ENCODE data around the gene HMG20B.
A peak's percentile ranks its signal among the peaks of the same experiment; 100 is the strongest.

HMG20B gene

DNA sequence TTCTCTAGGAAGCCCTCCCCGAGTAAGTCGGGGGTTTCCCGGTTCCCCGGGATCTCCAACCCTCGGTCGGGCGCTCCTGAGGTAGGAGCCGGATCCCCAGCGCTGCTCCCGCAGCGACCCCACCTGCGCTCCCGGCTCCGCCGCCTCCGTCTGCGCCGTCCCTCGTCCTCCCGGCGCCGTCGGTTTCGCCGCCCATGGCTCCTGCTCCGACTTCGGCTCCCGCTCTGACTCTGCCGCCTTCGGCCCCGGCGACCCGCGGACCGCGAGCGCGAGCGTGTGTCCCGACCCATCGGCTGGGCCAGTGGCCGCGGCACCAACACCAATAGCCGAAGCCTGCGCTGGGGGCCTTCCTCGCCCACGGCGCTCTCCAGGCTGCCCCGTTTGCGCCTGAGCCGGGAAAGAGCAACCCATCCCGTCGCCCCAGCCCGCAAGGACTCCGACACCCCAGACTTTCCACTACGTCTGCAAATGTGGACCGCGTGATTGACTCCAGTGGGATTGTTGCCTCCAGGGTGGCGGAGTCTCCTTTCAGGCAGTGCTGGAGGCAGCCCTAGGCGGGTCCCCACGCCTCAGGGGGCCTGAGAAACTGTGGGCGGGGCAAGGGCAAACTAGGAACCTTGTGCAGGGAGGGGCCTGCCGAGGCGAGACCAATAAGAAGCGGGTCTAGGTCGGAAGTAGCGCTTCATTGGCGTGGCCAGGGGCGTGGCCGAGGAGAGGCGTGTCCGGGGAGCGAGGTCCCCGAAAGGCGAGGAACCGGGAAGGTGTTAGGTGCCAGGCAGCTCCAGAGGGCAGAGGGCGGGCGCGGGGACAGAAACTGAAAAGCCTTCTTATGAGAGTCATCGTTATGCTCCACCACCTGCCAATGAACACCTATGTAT, 54.0 kb downstream of the HMG20B start, which contains the start of gene CACTIN:
CACTIN (minus strand) TSS at position 318 of the 878 bp plus-strand sequence; CDS start at position 290, 28 bp downstream.
- DNase-seq = peak; percentile 97

DNA sequence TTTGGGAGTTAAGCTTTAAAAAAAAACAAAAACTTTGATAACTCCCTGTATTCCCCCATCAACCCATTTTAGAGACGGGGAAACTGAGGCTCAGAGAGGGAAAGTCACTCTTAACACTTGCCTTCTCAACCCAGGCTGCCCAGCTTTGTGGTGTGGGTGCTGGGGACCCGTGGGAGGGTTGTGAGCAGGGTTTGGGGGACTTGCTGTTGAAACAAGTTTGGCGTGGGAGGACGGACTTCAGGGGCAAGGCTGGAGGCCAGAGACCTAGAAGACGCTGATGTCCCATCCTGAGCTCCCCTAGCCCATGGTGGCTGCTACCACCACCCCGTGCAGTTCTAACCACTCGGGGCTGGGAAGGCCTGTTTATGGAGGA, 54.6 kb downstream of the HMG20B start:
- in situ Hi-C loops (cut with HindIII; ENCODE audit: low pct_ligation_motif_present, low pct_unique_long_range_greater_than_20kb, low sequenced_read_pairs) = no loop called here
- no peak for DNase-seq

More for the DNA sequence above, 54.0 kb downstream of the HMG20B start, which contains the start of gene CACTIN:
- in situ Hi-C loops (cut with HindIII; ENCODE audit: low pct_ligation_motif_present, low pct_unique_long_range_greater_than_20kb, low sequenced_read_pairs) = no loop called here

Measured in ACHN (cell line).